K562 (cell line): ENCODE results near the gene HSPA1B. TPM values are rescaled to one million over a fixed set of nuclear protein-coding genes. Genes with fewer than 3 reads are reported as not detected.
A peak's percentile ranks its signal among the peaks of the same experiment; 100 is the strongest.

ENCODE experiments used
- ELF4 ChIP-seq: fragments of 450-650 bp; formaldehyde crosslinking; IDR thresholded peaks from 2 replicates; pipeline ENCODE4 v1.4.0; 2022; ENCODE audit warnings: missing genetic modification characterization
- HDAC1 ChIP-seq, 2 experiments: fragments of 450-650 bp; IDR thresholded peaks; 2 replicates each; pipeline ENCODE4 v1.6.1; 2016 to 2017; ENCODE audit warnings: inconsistent platforms in 1 of 2, mild to moderate bottlenecking in 1 of 2, moderate library complexity in 1 of 2
- HLTF ChIP-seq: fragments of 450-650 bp; IDR thresholded peaks from 2 replicates; pipeline ENCODE4 v1.6.1; 2016
- MECOM ChIP-seq: fragments of 250-450 bp; sonication (Bioruptor Pico); IDR thresholded peaks from 2 replicates; pipeline ENCODE4 v1.8.0; 2022; ENCODE audit warnings: inconsistent platforms
- SMARCC2 ChIP-seq: fragments of 450-650 bp; IDR thresholded peaks from 2 replicates; pipeline ENCODE4 v1.6.1; 2017; ENCODE audit warnings: antibody characterized with exemption, moderate library complexity, mild to moderate bottlenecking, low read depth
- SP1 ChIP-seq: sonication (generic); formaldehyde crosslinking; IDR thresholded peaks from 2 replicates; pipeline ENCODE4 v1.8.1; 2022; ENCODE audit warnings: mild to moderate bottlenecking, missing genetic modification reagents
- SREBF1 ChIP-seq: fragments of 150-350 bp; IDR thresholded peaks from 2 replicates; pipeline ENCODE4 v1.6.1; 2014; ENCODE audit warnings: antibody characterized with exemption, low read depth, low read length, borderline replicate concordance
- TBP ChIP-seq: optimal IDR thresholded peaks from 2 replicates; pipeline ENCODE3; 2011; ENCODE audit warnings: low read depth, low read length, improper control_type of control experiment
- ZBTB1 ChIP-seq: sonication (generic); formaldehyde crosslinking; IDR thresholded peaks from 2 replicates; pipeline ENCODE4 v1.8.1; 2023; ENCODE audit warnings: missing genetic modification reagents, low read depth, mild to moderate bottlenecking, borderline replicate concordance
- ZNF121 ChIP-seq: sonication (generic); formaldehyde crosslinking; conservative IDR thresholded peaks from 2 replicates; pipeline ENCODE4 v1.8.0; 2022; ENCODE audit warnings: missing genetic modification reagents
- ZNF239 ChIP-seq: fragments of 250-450 bp; sonication (Bioruptor Pico); IDR thresholded peaks from 2 replicates; pipeline ENCODE4 v1.4.0; 2020; ENCODE audit warnings: mild to moderate bottlenecking
- polyA plus RNA-seq, 8 experiments: library from polyadenylated mRNA; depleted of rRNA in 4 of 8; stranded (reverse) in 5 of 8; unstranded in 3 of 8; fragments of >200 nt; fragmentation: Nextera tagmentation in 2 of 8; fragmentation: Illumina TruSeq in 1 of 8; extraction: Ambion mirVana in 2 of 8; extraction: Trizol in 1 of 8; gene quantifications; 2 replicates each; pipeline versions ENCODE4 v1.2.1 to v1.2.3, GENCODE V29; 2011 to 2014; ENCODE audit warnings: inconsistent platforms in 1 of 8, missing spikeins in 1 of 8
- total RNA-seq, 7 experiments: library from RNA; depleted of rRNA in 6 of 7; stranded (reverse); fragments of >200 nt in 6 of 7; fragmentation: Illumina TruSeq in 2 of 7; extraction: Trizol in 2 of 7; gene quantifications; 2 replicates each; pipeline versions ENCODE4 v1.2.1 to v1.2.3, GENCODE V29; 2011 to 2021; ENCODE audit warnings: low replicate concordance in 1 of 7
- TF ChIP-seq, protein P1 (sequence below), 2 experiments: IDR thresholded peaks; 2 replicates each; pipeline ENCODE4 v1.6.1; 2012; ENCODE audit warnings: improper control_type of control experiment in 2 of 2, low read depth in 2 of 2, low read length in 2 of 2, borderline replicate concordance in 1 of 2
- TF ChIP-seq, protein P2 (sequence below): sonication (generic); formaldehyde crosslinking; IDR thresholded peaks from 2 replicates; pipeline ENCODE4 v1.8.0; 2022; ENCODE audit warnings: missing genetic modification reagents, mild to moderate bottlenecking, moderate library complexity, borderline replicate concordance

Gene HSPA1B
- total and polyA plus RNA-seq, 9 of the 15 experiments (the other 6 are each of a cell fraction or from before 2014, with no cell fraction given), result 0.27 to 227 (median 51.2) TPM

DNA sequence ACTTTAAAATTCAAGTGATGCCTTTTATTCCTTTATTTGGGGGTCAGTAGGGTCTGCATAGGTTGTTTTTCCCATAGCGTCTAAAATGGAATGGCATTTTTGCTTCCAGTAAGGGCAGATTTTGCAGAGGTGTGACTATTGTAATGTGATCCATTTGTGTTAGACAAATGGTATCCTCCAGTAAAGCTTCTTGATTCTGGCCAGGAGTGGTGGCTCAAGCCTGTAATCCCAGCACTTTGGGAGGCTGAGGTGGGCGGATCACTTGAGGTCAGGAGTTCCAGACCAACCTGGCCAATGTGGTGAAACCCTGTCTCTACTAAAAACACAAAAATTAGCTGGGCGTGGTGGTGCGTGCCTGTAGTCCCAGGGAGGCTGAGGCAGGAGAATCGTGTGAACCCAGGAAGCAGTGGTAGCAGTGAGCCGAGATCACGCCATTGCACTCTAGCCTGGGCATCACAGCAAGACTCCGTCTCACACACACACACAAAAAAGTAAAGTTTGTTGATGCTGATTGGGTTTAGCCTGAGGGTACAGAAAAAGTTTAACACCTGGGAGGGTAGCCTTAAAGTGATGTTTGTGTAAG, 9.5 kb upstream of the HSPA1B start (continued):
- TF ChIP-seq, protein P1, sequence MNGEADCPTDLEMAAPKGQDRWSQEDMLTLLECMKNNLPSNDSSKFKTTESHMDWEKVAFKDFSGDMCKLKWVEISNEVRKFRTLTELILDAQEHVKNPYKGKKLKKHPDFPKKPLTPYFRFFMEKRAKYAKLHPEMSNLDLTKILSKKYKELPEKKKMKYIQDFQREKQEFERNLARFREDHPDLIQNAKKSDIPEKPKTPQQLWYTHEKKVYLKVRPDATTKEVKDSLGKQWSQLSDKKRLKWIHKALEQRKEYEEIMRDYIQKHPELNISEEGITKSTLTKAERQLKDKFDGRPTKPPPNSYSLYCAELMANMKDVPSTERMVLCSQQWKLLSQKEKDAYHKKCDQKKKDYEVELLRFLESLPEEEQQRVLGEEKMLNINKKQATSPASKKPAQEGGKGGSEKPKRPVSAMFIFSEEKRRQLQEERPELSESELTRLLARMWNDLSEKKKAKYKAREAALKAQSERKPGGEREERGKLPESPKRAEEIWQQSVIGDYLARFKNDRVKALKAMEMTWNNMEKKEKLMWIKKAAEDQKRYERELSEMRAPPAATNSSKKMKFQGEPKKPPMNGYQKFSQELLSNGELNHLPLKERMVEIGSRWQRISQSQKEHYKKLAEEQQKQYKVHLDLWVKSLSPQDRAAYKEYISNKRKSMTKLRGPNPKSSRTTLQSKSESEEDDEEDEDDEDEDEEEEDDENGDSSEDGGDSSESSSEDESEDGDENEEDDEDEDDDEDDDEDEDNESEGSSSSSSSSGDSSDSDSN (IDR thresholded peaks at IDR 0.05; ENCODE audit: borderline replicate concordance in 1 of 2, low read depth in 2 of 2, low read length in 2 of 2), result 0 out of 4 replicates have a peak, but pooled peaks have one; percentile 35 to 38
- peak; percentile 91 for TF ChIP-seq ZNF121 (CRISPR knock-in tag)
- 0 out of 2 replicates have a peak, but pooled peaks have one; percentile 12 for TF ChIP-seq MECOM (CRISPR knock-in tag)
- peak; percentile 58; the same call in 1 of the 2 replicates for TF ChIP-seq SP1 (CRISPR knock-in tag)
- TF ChIP-seq HDAC1 (IDR thresholded peaks at IDR 0.05), result 0 out of 4 replicates have a peak, but pooled peaks of 1 of the 2 experiments have one; percentile 56
- TF ChIP-seq ZBTB1, result peak; percentile 43; the same call in 1 of the 2 replicates
- peak; percentile 66 for TF ChIP-seq TBP
- TF ChIP-seq SREBF1, result 0 out of 2 replicates have a peak, but pooled peaks have one; percentile 14
- TF ChIP-seq ZNF239, result peak; percentile 6; the same call in 1 of the 2 replicates
- TF ChIP-seq SMARCC2, result 0 out of 2 replicates have a peak, but pooled peaks have one; percentile 19
- TF ChIP-seq HLTF, result peak; percentile 76; the same call in 1 of the 2 replicates
- TF ChIP-seq, protein P2, sequence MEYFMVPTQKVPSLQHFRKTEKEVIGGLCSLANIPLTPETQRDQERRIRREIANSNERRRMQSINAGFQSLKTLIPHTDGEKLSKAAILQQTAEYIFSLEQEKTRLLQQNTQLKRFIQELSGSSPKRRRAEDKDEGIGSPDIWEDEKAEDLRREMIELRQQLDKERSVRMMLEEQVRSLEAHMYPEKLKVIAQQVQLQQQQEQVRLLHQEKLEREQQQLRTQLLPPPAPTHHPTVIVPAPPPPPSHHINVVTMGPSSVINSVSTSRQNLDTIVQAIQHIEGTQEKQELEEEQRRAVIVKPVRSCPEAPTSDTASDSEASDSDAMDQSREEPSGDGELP (CRISPR knock-in tag), result peak; percentile 50; the same call in 1 of the 2 replicates
- peak; percentile 48 for TF ChIP-seq ELF4 (CRISPR knock-in tag)
